Activated CD8-positive, alpha-beta memory T cell treated with anti-CD3 and anti-CD28 coated beads, Interleukin-2, amount 10 ng/mL, durations not matched to agents 7 days and 5 days (primary cell): ENCODE results near the gene CAPN9. TPM values are rescaled to one million over a fixed set of nuclear protein-coding genes. Genes with fewer than 3 reads are reported as not detected.
"Not testable (repeated sequence)": the region's sequence is repeated elsewhere in the genome, so short reads cannot be mapped to it uniquely, and the experiment has no call there.

Source experiments
- ATAC-seq: fragments of 150-1000 bp; cut with Tn5 transposase; one replicate; pipeline ENCODE4 v1.10.0; 2021; ENCODE audit warnings: moderate library complexity
- CTCF ChIA-PET: fragments of 350-600 bp; sonication (Branson Sonifier 250); formaldehyde crosslinking; loops from one replicate; lab custom pipeline; 2021; ENCODE audit warnings: antibody characterized with exemption; lab: Charles Lee
- DNase-seq: peaks from one replicate; pipeline ENCODE4 v3.0.0-alpha.2; 2020
- H3K27ac Mint-ChIP-seq: one replicate; pipeline ENCODE4 v1.8.0; 2021; ENCODE audit warnings: mild to moderate bottlenecking, mixed read lengths
- H3K27me3 Mint-ChIP-seq: one replicate; pipeline ENCODE4 v1.8.0; 2021; ENCODE audit warnings: mixed read lengths
- H3K36me3 Mint-ChIP-seq: one replicate; pipeline ENCODE4 v1.8.0; 2021; ENCODE audit warnings: mild to moderate bottlenecking, mixed read lengths
- H3K4me1 Mint-ChIP-seq: one replicate; pipeline ENCODE4 v1.8.0; 2021; ENCODE audit warnings: mixed read lengths
- H3K4me3 Mint-ChIP-seq: one replicate; pipeline ENCODE4 v1.8.0; 2021; ENCODE audit warnings: mild to moderate bottlenecking, moderate library complexity, mixed read lengths
- H3K9me3 Mint-ChIP-seq: one replicate; pipeline ENCODE4 v1.8.0; 2022; ENCODE audit warnings: low read depth, mixed read lengths
- total RNA-seq, 2 experiments: library from RNA; stranded (reverse); gene quantifications; one replicate each; pipeline ENCODE4 v1.2.3, GENCODE V29; 2021

The CAPN9 gene
- total RNA-seq, 2 experiments from 2014 or later: not detected

DNA sequence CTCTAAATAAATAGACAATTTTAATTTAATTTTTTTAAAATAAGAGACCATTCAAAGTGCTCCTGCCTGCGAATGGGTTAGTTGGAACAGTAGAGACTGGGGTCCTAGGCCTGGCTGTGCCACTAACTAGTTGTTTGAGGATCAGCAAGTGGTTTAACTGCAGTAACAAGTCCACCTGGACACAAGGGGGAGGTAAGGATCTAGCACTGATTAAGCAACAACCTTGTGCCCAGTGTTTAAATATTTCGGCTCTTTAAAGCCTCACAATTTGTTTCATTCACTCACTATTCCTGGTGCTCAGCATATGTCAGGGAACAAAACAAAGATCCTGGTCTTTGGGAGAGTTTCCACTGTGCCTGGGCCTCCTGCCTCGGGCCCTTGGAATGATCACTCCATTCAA is 31.7 kb upstream of the CAPN9 start:
- H3K4me1 Mint-ChIP-seq: no peaks in the 10 kb centered on the region

DNA sequence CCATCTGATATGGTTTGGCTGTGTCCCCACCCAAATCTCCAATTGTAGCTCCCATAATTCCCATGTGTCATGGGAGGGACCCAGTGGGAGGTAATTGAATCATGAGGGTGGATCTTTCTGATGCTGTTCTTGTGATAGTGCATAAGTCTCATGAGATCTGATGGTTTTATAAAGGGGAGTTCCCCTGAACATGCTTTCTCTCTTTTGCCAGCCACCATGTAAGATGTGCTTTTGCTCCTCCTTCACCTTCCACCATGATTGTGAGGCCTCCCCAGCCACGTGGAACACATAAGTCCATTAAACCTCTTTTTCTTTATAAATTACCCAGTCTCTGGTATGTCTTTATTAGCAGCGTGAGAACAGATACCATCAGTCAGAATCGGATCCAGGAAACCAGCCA is 30.7 kb upstream of the CAPN9 start:
- DNase-seq, H3K36me3 Mint-ChIP-seq, H3K9me3 Mint-ChIP-seq, ATAC-seq, H3K27ac Mint-ChIP-seq, H3K4me1 Mint-ChIP-seq, CTCF ChIA-PET, H3K4me3 Mint-ChIP-seq: not testable (repeated sequence)
- H3K27me3 Mint-ChIP-seq: peaks cover 29% of the 10 kb centered on the region

More for the DNA sequence above, 31.7 kb upstream of the CAPN9 start:
- DNase-seq (no peak), ATAC-seq (no peak)
- H3K9me3 Mint-ChIP-seq: peaks cover 3% of the 10 kb centered on the region
- CTCF ChIA-PET: no interaction called here
- no peak overlapping the region for H3K27ac Mint-ChIP-seq
- H3K27me3 Mint-ChIP-seq: peaks cover 29% of the 10 kb centered on the region
- H3K4me3 Mint-ChIP-seq: no peak overlapping the region
- no peaks in the 10 kb centered on the region for H3K36me3 Mint-ChIP-seq

DNA sequence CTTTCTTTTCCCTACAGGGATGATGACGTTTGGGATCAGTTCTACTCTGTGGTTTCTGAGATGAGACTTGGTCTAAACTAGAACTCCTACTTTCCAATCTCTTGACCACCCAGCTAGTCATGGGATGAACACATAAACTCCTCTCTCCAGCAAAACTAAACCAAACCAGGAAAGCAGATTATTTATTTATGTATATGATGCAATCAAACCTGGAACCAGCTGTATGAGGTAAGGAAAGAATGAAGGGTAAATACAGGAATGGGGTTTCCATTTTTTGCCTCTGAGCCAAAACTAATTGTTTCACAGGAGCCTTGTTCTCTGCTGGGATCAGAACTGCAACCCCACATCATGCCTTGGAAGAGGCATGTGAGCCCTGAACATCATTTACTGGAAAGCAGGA is 29.9 kb upstream of the CAPN9 start:
- no peak overlapping the region for H3K4me3 Mint-ChIP-seq
- no peak overlapping the region for H3K27ac Mint-ChIP-seq
- CTCF ChIA-PET: interaction anchor here (0.6 kb wide), 1 partner anchor 274 kb away, joined by 3 read pairs; no protein-coding TSS in a partner anchor
- peaks cover 29% of the 10 kb centered on the region for H3K27me3 Mint-ChIP-seq
- peaks cover 3% of the 10 kb centered on the region for H3K9me3 Mint-ChIP-seq
- no peak for ATAC-seq
- no peaks in the 10 kb centered on the region for H3K36me3 Mint-ChIP-seq
- DNase-seq: no peak
- no peaks in the 10 kb centered on the region for H3K4me1 Mint-ChIP-seq

DNA sequence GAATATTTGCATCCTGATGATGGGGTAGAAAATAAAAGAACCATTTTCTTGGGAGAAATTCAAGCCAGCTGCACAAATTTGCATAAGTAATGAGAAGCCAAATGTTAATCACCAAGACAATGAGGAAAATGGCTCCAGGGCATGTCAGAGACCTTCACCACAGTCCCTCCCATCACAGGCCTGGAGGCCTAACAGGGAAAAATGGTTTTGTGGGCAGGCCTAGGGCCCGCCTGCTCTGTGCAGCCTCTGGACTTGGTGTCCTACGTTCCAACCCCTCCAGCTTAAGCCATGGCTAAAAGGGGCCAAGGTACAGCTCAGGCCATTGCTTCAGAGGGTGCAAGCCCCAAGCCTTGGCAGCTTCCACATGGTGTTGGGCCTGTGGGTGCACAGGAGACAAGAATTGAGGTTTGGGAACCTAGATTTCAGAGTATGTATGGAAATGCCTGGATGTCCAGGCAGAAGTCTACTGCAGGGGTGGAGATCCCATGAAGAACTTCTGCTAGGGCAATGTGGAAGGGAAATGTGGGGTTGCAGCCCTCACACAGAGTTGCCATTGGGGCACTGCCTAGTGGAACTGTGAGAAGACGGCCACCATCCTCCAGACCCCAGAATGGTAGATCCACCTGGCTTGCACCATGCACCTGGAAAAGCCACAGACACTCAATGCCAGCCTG is 25.2 kb upstream of the CAPN9 start:
- H3K4me3 Mint-ChIP-seq, DNase-seq, H3K9me3 Mint-ChIP-seq, H3K27ac Mint-ChIP-seq, ATAC-seq, H3K36me3 Mint-ChIP-seq, CTCF ChIA-PET, H3K4me1 Mint-ChIP-seq: not testable (repeated sequence)
- peaks cover 15% of the 10 kb centered on the region for H3K27me3 Mint-ChIP-seq

DNA sequence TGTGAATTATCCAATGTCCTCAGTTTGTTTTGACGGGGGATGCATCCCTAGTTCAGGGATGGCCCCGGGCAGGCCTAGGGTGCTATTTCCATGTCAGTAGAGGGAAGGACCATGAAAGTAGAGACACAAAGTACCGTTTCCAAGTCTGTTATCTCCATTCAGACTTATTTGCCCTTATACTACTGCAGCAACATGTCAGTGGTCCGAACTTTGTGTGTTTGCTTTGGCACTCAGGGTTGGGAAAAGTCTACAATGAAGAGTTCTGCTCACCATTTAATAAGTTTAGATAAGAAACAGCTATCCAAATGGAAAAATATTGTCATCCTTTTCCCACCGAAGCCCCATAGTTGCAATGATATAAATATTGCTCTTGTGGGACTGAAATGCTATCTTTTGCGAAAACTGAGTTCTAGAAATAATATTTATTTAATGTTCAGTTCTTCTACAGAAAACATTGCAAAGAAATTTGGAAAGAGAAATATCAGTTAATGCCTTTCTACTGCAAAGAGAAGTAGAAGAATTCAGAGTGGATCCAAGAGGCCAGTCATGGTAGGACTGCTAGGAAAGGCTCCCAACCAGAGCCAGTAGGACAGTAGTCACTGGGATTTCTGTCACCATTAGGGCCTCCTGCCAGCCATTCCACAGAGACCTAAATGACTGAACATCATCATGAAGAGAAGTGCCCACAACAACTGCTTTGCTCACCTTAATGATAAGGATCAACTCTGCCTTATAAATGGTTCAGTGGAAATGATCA is 21.8 kb upstream of the CAPN9 start:
- DNase-seq (no peak), ATAC-seq (no peak)
- Mint-ChIP-seq H3K4me1 (no peaks in the 10 kb centered on the region), H3K4me3 (no peak overlapping the region), H3K27me3 (peaks cover 16% of the 10 kb centered on the region), H3K36me3 (no peaks in the 10 kb centered on the region), H3K9me3 (no peaks in the 10 kb centered on the region), H3K27ac (no peak overlapping the region)
- CTCF ChIA-PET: no interaction called here

DNA sequence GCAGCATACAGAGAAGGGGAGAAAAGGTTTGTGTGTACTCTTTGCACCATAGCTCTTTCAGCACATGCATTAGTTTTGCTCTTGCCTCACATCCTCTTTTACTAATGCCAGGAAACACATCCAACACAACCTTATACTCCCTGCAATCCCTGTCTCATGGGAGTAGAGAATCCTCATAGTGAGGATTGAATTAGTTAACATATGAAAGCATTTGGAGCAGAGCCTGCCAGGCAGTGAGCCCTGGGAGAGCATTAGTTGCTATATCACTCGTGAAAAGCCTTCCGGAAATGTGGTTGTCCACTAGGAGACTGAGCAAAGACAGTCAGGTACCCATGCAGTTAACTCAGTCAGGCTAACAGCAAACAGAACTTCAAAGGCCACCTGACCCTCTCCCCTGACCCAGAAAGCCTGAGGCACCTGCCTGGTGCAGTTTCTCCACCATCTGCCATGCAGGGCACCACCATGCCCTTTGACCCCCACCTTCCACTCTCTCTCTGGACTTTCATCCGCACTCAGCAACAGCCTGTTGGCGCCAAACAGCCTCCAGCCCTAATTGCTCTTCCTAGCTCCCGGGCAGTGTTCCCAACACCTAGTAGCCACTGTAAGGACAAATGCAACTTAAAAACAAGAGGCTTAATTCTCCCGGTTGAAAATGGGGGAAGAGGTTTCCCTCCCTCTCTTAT is 18.3 kb upstream of the CAPN9 start:
- H3K36me3 Mint-ChIP-seq: no peaks in the 10 kb centered on the region
- no peak overlapping the region for H3K27ac Mint-ChIP-seq
- no peak for ATAC-seq

DNA sequence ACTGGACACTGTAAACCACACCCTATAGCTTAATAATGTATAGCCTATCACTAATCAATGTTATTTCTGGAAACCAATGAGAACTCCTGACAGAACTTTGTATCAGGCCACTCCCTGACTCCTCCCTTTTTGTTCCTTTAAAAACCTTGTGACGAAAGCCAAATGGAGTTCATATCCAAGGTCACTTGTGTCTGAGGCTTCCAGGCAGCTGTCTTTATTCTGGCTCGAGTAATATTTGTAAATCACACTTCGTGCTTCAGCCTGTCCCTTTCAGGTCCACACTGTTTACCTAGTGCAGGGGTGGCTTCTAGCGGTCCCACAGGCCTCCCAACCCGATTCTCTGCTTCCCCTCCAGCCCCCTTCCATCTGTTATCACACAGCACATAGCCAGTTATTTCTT is 16.2 kb upstream of the CAPN9 start:
- DNase-seq: no peak
- Mint-ChIP-seq H3K27me3 (peaks cover 16% of the 10 kb centered on the region), H3K27ac (no peak overlapping the region), H3K4me3 (no peak overlapping the region), H3K36me3 (no peaks in the 10 kb centered on the region), H3K9me3 (no peaks in the 10 kb centered on the region), H3K4me1 (no peaks in the 10 kb centered on the region)
- ATAC-seq: no peak
- CTCF ChIA-PET: no interaction called here

More for the DNA sequence above, 18.3 kb upstream of the CAPN9 start:
- H3K4me1 Mint-ChIP-seq: no peaks in the 10 kb centered on the region
- CTCF ChIA-PET: no interaction called here
- DNase-seq: no peak
- no peak overlapping the region for H3K4me3 Mint-ChIP-seq
- H3K27me3 Mint-ChIP-seq: peaks cover 16% of the 10 kb centered on the region
- H3K9me3 Mint-ChIP-seq: no peaks in the 10 kb centered on the region

DNA sequence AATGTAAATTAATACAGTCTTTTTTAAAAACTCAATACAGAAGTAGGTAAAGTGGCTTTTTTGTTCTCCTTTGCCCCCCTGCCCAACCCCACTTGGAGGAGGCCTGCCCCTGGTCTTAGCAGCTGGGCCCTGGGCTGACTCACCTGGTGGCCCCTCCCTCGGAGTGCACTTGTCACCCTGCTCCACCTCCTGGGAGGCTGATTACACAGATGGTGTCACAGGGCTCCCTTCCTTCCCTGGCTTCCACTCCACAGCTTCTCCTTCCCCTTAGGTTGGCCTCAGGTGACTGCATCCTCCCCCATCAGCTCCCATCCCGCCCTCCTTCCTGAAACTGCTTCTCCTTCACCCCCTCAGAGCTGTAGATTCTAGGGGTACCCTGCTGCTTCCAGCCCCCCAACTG is 11.7 kb upstream of the CAPN9 start:
- CTCF ChIA-PET: no interaction called here
- no peak overlapping the region for H3K27ac Mint-ChIP-seq
- H3K36me3 Mint-ChIP-seq: no peaks in the 10 kb centered on the region
- no peak for ATAC-seq
- H3K27me3 Mint-ChIP-seq: peaks cover 6% of the 10 kb centered on the region
- H3K4me1 Mint-ChIP-seq: no peaks in the 10 kb centered on the region
- no peak overlapping the region for H3K4me3 Mint-ChIP-seq
- no peaks in the 10 kb centered on the region for H3K9me3 Mint-ChIP-seq
- DNase-seq: no peak

DNA sequence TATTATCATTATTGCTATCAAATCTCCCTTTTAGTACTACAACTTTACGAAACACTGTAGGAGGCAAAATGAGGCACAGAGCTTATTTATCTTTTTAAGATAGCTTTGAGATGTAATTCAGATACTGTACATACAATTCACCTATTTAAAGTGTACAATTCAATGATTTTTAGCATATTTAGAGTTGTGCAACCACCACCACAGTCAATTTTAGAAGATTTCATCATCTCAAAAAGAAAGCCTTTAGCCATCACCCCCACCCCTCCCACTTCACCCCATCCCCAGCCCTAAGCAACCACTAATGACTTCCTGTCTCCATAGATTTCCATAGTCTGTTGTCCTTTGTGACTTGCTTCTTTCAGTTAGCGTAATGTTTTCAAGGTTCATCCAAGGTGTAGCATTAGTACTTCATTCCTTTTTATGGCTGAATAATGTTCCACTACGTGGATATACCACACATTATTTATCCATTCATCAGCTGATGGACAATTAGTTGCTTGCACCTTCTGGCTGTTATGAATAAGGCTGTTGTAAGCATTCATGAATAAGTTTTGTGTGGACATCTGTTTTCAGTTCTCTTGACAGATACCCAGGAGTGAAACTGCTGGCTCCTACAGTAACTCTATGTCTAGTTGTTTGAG is 9.4 kb upstream of the CAPN9 start:
- CTCF ChIA-PET: no interaction called here
- Mint-ChIP-seq H3K27ac (no peak overlapping the region), H3K4me1 (no peaks in the 10 kb centered on the region), H3K36me3 (no peaks in the 10 kb centered on the region), H3K9me3 (no peaks in the 10 kb centered on the region), H3K27me3 (peaks cover 5% of the 10 kb centered on the region), H3K4me3 (no peak overlapping the region)
- ATAC-seq (no peak), DNase-seq (no peak)

DNA sequence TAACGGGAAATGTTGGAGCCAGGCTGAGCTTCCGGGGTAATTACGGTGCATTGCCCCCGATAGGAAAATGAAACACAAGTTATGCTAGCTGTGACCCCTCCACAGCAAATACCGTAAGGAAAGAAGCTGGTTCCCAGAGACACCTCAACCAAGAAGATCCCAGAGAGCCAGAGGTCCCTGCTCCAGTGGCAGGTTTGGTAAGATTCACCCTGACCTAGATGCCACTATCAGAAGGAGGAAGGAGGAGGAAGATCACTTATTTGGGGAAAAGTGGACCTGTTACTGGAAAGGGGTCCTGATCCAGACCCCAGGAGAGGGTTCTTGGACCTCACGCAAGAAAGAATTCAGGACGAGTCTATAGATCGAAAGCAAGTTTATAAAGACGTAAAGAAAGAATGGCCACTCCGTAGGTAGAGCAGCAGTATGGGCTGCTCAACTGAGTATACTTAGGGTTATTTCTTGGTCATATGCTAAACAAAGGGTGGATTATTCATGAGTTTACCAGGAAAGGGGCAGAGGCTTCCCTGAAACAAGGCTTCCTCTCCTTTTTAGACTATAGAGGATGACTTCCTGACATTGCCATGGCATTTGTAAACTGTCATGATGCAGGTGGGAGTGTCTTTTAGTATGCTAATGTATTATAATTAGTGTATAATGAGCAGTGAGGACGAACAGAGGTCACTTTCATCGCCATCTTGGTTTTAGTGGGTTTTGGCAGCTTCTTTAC is 7.5 kb upstream of the CAPN9 start:
- Mint-ChIP-seq H3K4me1 (no peaks in the 10 kb centered on the region), H3K27me3 (peaks cover 3% of the 10 kb centered on the region), H3K27ac (no peak overlapping the region), H3K36me3 (no peaks in the 10 kb centered on the region), H3K4me3 (no peak overlapping the region), H3K9me3 (no peaks in the 10 kb centered on the region)
- no peak for ATAC-seq
- no peak for DNase-seq
- CTCF ChIA-PET: no interaction called here

DNA sequence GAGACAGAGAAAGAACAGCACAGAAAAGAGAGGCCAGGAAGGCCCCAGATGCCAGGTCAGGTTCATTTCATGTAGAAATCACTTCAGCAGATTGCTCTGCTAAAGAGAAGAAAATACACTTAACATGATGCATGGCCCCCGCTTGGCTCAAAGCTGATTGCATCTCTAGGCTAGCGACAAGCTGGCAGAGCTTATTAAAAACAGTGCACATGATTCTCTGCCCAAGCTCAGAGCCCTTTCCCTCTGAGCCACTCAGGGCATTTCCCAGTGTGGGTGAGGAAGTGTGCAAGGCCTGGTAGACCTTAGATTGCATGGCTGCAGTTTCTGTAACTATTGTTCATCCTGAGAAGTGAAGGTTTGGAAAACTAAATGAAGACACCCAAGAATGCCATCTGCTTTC is 3.3 kb upstream of the CAPN9 start:
- H3K4me1 Mint-ChIP-seq: no peaks in the 10 kb centered on the region

DNA sequence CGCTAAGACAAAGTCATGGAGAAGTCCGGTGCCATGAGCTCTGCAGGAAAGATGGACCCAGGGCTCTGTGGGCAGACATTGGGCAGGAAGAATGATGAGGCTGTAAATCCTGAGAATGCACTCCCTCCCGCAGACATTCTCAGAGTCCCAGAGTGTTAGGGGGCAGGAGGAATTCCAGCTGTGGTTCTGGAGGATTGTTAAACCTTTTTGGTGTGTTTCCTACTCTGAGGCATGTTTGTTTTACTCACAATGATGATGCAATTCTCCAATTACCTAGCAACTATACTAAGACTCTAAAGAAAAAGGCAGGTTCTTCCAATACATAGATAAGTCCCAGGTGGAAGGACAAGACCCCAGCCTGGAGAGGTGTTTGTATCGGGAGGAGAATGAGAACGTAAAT is 2.8 kb upstream of the CAPN9 start:
- Mint-ChIP-seq H3K36me3 (no peaks in the 10 kb centered on the region), H3K27me3 (no peaks in the 10 kb centered on the region), H3K27ac (no peak overlapping the region), H3K9me3 (no peaks in the 10 kb centered on the region), H3K4me1 (no peaks in the 10 kb centered on the region), H3K4me3 (no peak overlapping the region)
- ATAC-seq (no peak), DNase-seq (no peak)
- CTCF ChIA-PET: interaction anchor here (1.4 kb wide), 1 partner anchor 466 kb away, joined by 3 read pairs; no protein-coding TSS in a partner anchor

More for the DNA sequence above, 3.3 kb upstream of the CAPN9 start:
- ATAC-seq: no peak
- H3K36me3 Mint-ChIP-seq: no peaks in the 10 kb centered on the region
- H3K27ac Mint-ChIP-seq: no peak overlapping the region
- H3K9me3 Mint-ChIP-seq: no peaks in the 10 kb centered on the region
- H3K27me3 Mint-ChIP-seq: no peaks in the 10 kb centered on the region
- CTCF ChIA-PET: interaction anchor here (1.4 kb wide), 1 partner anchor 467 kb away, joined by 3 read pairs; no protein-coding TSS in a partner anchor
- no peak overlapping the region for H3K4me3 Mint-ChIP-seq
- no peak for DNase-seq

DNA sequence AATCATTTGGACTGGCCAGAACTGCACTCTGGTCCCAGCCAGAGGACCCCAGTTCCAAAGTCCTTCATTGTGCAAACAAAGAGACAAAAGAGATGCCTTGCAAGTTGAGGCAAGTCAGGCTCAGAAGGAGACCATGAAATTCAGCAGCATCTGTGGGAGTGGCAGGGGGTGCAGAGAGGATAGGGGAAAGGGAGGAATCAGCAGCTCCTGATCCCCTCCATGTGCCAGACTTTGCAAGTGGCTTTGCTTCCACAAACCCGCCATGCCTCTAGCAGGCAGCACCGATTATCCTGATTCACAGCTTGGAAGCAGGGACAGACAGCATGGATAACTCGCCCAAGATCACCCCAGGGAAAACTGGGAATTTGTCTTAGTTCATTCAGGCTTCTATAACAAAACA is 2.1 kb upstream of the CAPN9 start:
- no peak overlapping the region for H3K4me3 Mint-ChIP-seq
- ATAC-seq: no peak
- CTCF ChIA-PET: interaction anchor here (0.6 kb wide), 1 partner anchor 1261 kb away, joined by 3 read pairs; no protein-coding TSS in a partner anchor

More for the DNA sequence above, 2.1 kb upstream of the CAPN9 start:
- no peak for DNase-seq
- Mint-ChIP-seq H3K27me3 (no peaks in the 10 kb centered on the region), H3K36me3 (no peaks in the 10 kb centered on the region), H3K4me1 (no peaks in the 10 kb centered on the region), H3K27ac (no peak overlapping the region), H3K9me3 (no peaks in the 10 kb centered on the region)
